Mesenteric fat pad (tissue), 1 donor: ENCODE results near the gene LRPAP1. TPM values are rescaled to one million over a fixed set of nuclear protein-coding genes. Genes with fewer than 3 reads are reported as not detected.

Experiments used
- DNase-seq: peaks from one replicate; pipeline ENCODE4 v3.0.0-alpha.2; 2020; ENCODE audit warnings: low spot score
- total RNA-seq: library from RNA; stranded (reverse); fragmentation: NEBNext Ultra II Directional; extraction: Animal tissue kit (Norgen Biotek cat#: 25700); gene quantifications from one replicate; pipeline ENCODE4 v1.2.1, GENCODE V29; 2021
- donor health status: DM: yes; HTN: yes; CAD: no.

The LRPAP1 gene
- total RNA-seq, 1 donor from 2014 or later: 116 TPM

- no peak for DNase-seq
Observed at GRCh38 chr4:3486541-3487540, 45.4 kb downstream of the LRPAP1 start.

GRCh38 chr4:3485886-3486540, 46.2 kb downstream of the LRPAP1 start:
- no peak for DNase-seq

GRCh38 chr4:3485011-3485791, 47.0 kb downstream of the LRPAP1 start:
- DNase-seq: no peak

- no peak for DNase-seq
Observed at GRCh38 chr4:3484057-3484973, 47.9 kb downstream of the LRPAP1 start.

GRCh38 chr4:3483471-3483921, 48.7 kb downstream of the LRPAP1 start:
- DNase-seq: no peak

- no peak for DNase-seq
Observed at GRCh38 chr4:3482707-3483106, 49.5 kb downstream of the LRPAP1 start.

- no peak for DNase-seq
Observed at GRCh38 chr4:3481783-3482393, 50.3 kb downstream of the LRPAP1 start.

- no peak for DNase-seq
Observed at GRCh38 chr4:3481113-3481531, 51.1 kb downstream of the LRPAP1 start.

GRCh38 chr4:3480528-3481112, 51.6 kb downstream of the LRPAP1 start:
- no peak for DNase-seq

GRCh38 chr4:3479358-3480101, 52.7 kb downstream of the LRPAP1 start:
- no peak for DNase-seq

- DNase-seq: no peak
Observed at GRCh38 chr4:3478446-3479357, 53.5 kb downstream of the LRPAP1 start.

- DNase-seq: no peak
Observed at GRCh38 chr4:3477750-3478430, 54.3 kb downstream of the LRPAP1 start.

- DNase-seq: no peak
Observed at GRCh38 chr4:3476936-3477749, 55.1 kb downstream of the LRPAP1 start.

GRCh38 chr4:3476341-3476747, 55.9 kb downstream of the LRPAP1 start:
- no peak for DNase-seq

GRCh38 chr4:3475713-3476260, 56.4 kb downstream of the LRPAP1 start:
- no peak for DNase-seq
